Activated T-helper 17 cell treated with anti-CD3 and anti-CD28 coated beads, Interleukin-2, amount 50 U/mL, for 72 hours (primary cell): ENCODE measurements around the gene HOXA9. TPM values are rescaled to one million over a fixed set of nuclear protein-coding genes. Genes with fewer than 3 reads are reported as not detected.

Experiments
- ATAC-seq: fragments of 150-1000 bp; cut with Tn5 transposase; replicated peaks from 2 replicates; pipeline ENCODE4 v1.10.0; 2021; ENCODE audit warnings: mild to moderate bottlenecking, moderate library complexity
- H3K27ac Mint-ChIP-seq: one replicate; pipeline ENCODE4 v1.8.0; 2022; ENCODE audit warnings: mixed read lengths
- H3K27me3 Mint-ChIP-seq: one replicate; pipeline ENCODE4 v1.8.0; 2022; ENCODE audit warnings: mixed read lengths
- H3K36me3 Mint-ChIP-seq: one replicate; pipeline ENCODE4 v1.8.0; 2022; ENCODE audit warnings: low read depth, mild to moderate bottlenecking, mixed read lengths
- H3K4me1 Mint-ChIP-seq: one replicate; pipeline ENCODE4 v1.8.0; 2022; ENCODE audit warnings: mixed read lengths
- H3K4me3 Mint-ChIP-seq: one replicate; pipeline ENCODE4 v1.8.0; 2022; ENCODE audit warnings: mild to moderate bottlenecking, mixed read lengths
- H3K9me3 Mint-ChIP-seq: one replicate; pipeline ENCODE4 v1.8.0; 2022; ENCODE audit warnings: mixed read lengths
- total RNA-seq, 2 donors: library from RNA; stranded (reverse); gene quantifications; one replicate each; pipeline ENCODE4 v1.2.3, GENCODE V29; 2022

The HOXA9 gene
- not detected for total RNA-seq

DNA sequence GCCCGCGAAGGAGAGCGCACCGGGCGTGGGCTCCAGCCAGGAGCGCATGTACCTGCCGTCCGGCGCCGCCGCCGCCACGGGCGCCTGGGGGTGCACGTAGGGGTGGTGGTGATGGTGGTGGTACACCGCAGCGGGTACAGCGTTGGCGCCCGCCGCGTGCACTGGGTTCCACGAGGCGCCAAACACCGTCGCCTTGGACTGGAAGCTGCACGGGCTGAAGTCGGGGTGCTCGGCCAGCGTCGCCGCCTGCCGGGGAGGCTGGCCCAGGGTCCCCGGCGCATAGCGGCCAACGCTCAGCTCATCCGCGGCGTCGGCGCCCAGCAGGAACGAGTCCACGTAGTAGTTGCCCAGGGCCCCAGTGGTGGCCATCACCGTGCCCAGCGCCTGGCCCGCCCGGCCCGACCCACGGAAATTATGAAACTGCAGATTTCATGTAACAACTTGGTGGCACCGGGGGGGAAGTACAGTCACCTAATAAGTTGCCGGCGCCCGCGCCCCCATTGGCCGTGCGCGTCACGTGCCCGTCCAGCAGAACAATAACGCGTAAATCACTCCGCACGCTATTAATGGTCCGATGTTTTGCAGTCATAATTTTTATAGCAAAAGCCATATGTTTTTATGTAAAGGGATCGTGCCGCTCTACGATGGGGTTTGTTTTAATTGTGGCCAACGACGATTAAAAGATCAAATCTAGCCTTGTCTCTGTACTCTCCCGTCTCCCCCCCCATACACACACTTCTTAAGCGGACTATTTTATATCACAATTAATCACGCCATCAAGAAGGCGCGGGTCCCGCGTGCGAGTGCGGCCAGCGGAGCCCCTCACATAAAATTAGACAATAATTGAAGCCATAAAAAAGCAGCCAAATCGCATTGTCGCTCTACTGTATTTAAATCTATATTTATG lies at the start of gene HOXA9:
Gene HOXA9 (minus strand): TSS at position 449 of the 907 bp plus-strand sequence. CDS start 80 bp downstream, at position 369.
- Mint-ChIP-seq H3K4me1 (peaks cover 10% of the 10 kb centered on the region), H3K27ac (no peak within 1 kb of the TSS), H3K4me3 (peak within 1 kb of the TSS; percentile 25), H3K27me3 (peaks cover 51% of the 10 kb centered on the region), H3K36me3 (peaks cover 15% of the 10 kb centered on the region), H3K9me3 (no peaks in the 10 kb centered on the region)
- ATAC-seq: no peak

DNA sequence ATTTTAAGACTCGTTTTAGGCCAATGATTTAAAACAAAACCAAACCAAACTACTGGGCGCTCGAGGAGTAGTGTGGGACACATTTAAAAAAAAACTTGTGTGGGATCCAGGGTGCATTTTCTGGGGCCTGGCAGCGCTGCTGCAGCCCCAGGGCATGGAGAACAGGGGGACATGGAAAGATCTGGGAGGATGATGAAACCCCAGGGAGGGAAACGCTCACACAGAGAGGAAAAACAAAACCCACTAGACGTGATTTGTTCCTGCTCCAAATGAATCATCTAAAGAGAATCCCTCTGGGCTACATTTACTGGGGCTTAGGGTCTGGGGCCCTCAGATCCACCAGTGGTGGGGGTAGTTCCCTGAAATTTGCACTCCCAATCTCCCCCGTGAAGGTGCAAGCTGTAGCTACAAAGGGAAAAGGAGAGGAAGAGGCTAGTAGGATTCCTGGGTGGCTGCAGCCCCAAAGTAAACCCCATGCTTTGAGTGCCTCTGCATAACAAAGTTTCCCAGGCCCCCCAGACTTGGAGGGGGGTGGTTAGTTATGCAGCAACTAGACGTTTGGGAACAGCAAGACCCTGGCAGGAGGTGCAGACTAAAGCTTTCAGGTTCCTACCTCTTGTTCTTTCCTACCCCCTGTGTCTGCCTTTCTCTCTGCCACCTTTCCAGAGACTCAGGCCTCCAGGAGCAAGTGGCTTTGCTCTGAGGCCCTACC lies 49.1 kb upstream of the HOXA9 start:
- H3K4me1 Mint-ChIP-seq: no peaks in the 10 kb centered on the region
- no peak overlapping the region for H3K27ac Mint-ChIP-seq
- ATAC-seq: no peak
- peaks cover 65% of the 10 kb centered on the region for H3K27me3 Mint-ChIP-seq
- H3K36me3 Mint-ChIP-seq: no peaks in the 10 kb centered on the region
- H3K4me3 Mint-ChIP-seq: no peak overlapping the region
- H3K9me3 Mint-ChIP-seq: no peaks in the 10 kb centered on the region

DNA sequence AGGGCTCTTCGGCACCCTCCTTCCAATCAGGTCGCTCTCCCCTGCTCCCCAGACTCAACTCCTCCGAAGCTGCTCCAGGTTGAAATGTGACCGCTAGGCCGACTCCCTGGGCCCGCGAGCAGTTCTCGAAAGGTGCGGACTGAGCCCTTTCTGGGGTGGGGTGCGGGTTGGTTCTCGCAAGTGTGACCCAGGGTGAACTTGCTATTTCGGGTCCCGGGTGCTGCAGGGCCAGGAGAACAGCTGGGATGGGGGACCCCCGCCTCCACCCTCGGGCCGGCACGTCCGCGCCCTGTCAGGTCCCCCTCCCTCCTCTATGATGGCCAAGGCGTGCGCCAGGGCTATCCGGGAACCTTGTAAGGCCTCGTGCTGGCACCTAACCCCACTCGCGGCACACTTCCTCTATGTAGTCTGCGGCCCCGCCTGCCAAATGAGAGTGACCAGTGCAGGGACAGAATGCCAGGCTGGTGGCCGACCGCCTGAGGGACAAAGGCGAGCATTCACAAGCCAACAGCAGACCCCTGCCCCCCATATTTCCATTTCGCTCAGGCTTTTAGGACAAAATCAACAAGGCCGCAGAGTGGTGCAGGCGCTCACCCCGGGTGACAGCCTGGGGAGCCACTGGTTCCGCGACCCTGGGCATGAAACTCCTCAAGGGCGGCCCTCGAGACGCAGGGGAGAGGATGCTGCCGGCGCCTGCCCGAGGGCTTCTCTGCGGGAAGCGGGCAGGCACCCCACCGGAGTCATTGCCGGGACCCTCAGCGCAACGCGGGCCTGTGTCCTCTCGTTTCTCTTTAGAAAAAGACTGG lies 48.3 kb upstream of the HOXA9 start:
- Mint-ChIP-seq H3K36me3 (no peaks in the 10 kb centered on the region), H3K9me3 (no peaks in the 10 kb centered on the region), H3K4me1 (no peaks in the 10 kb centered on the region), H3K4me3 (no peak overlapping the region), H3K27ac (no peak overlapping the region), H3K27me3 (peaks cover 67% of the 10 kb centered on the region)
- ATAC-seq: no peak

DNA sequence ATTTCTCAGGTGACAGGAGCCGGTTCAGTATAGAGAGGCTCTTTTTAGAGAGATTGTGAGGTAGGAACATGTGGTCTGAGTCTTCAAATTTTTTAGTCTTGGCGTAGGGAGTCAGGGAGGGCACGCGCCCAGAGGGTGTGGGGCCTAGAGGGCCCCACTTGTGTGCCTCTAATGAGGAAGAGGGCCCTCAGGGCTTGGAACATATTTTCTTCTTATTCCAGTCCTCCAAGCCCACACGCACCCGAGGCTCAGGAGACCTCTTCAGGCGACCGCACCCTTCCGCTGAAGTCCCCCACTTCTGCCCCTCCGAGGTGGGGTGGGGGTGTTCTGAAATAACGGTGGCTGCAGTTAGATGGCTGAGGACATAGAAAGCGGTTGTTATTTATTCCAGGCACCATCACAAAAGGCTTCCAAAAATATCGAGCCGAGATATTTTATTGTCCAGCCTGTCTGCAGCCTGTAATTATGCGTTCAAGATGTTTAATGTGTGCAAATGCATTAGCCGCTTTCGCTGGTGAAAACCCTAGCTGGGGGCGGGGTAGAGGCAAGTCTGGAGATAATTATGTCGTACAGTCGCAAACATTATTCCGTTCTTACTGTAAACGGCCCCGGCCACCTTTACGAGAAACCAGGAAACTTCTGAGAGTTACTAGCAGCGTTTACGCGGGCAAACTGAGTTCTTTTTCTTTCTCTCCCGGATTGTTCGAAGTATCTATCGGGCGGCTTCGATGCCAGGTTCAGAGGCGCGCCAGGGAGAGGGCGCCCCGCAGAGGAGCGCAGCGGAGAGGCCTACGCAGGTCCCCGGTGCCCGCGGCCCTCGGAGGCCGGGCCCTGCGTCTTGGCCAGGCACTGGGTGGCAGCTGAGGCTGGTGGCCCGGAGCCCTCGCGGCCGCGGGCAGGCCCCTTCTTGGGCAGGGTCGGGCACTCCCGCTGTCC lies 47.4 kb upstream of the HOXA9 start:
- Mint-ChIP-seq H3K4me3 (no peak overlapping the region), H3K4me1 (no peaks in the 10 kb centered on the region)
- no peak for ATAC-seq

DNA sequence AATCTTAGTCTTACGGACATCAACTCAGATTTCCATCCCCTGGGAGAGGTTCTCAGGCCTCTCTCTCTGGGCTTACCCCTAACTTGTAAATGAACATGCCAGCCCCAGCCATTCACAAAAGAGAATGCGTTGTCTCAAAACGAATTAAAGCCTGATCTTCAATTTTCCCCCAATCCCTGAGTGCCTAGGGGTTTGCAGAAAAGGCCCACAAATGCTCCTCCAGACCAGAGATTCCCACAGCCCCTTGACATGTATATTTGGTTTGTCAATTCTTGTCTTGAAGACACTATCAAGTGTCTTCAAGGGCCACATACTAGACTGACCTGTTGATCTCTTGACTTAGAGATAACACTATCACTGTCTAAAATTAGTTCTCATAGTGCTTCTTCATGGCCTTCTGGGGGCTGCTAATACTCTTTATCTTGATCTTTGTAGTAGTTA lies 46.4 kb upstream of the HOXA9 start:
- Mint-ChIP-seq H3K27me3 (peaks cover 73% of the 10 kb centered on the region), H3K4me3 (no peak overlapping the region), H3K9me3 (no peaks in the 10 kb centered on the region), H3K27ac (no peak overlapping the region), H3K4me1 (no peaks in the 10 kb centered on the region), H3K36me3 (no peaks in the 10 kb centered on the region)
- no peak for ATAC-seq

More for the DNA sequence above, 47.4 kb upstream of the HOXA9 start:
- H3K27me3 Mint-ChIP-seq: peaks cover 70% of the 10 kb centered on the region
- no peaks in the 10 kb centered on the region for H3K36me3 Mint-ChIP-seq
- no peaks in the 10 kb centered on the region for H3K9me3 Mint-ChIP-seq
- no peak overlapping the region for H3K27ac Mint-ChIP-seq

DNA sequence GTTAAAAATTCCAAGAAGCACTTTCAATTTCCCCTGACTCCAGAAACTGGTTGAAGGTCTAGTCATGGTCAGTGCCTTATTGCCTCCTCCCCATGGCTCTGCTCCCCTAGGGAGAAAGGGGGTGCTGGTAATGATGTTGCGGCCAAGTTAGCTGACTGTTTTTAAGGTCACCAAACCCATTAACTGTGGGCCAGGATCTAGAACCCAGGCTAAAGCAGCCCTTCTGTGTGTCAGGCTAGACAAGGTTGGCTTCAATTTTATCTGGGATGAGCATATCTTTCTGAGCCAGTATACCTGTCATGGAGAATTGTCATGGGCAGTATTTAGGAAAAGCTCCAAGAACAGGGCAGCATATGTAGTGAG lies 45.7 kb upstream of the HOXA9 start:
- H3K4me3 Mint-ChIP-seq: no peak overlapping the region
- peaks cover 76% of the 10 kb centered on the region for H3K27me3 Mint-ChIP-seq
- ATAC-seq: no peak
- no peaks in the 10 kb centered on the region for H3K36me3 Mint-ChIP-seq
- no peak overlapping the region for H3K27ac Mint-ChIP-seq
- H3K4me1 Mint-ChIP-seq: peaks cover under 1% of the 10 kb centered on the region
- no peaks in the 10 kb centered on the region for H3K9me3 Mint-ChIP-seq

- peaks cover 76% of the 10 kb centered on the region for H3K27me3 Mint-ChIP-seq
- H3K9me3 Mint-ChIP-seq: no peaks in the 10 kb centered on the region
- no peak overlapping the region for H3K27ac Mint-ChIP-seq
- H3K36me3 Mint-ChIP-seq: no peaks in the 10 kb centered on the region
- peaks cover 5% of the 10 kb centered on the region for H3K4me1 Mint-ChIP-seq
- ATAC-seq: peak; percentile 45
- H3K4me3 Mint-ChIP-seq: peak overlapping the region; percentile 40
Observed at GRCh38 chr7:27210441-27211083, 45.2 kb upstream of the HOXA9 start.

DNA sequence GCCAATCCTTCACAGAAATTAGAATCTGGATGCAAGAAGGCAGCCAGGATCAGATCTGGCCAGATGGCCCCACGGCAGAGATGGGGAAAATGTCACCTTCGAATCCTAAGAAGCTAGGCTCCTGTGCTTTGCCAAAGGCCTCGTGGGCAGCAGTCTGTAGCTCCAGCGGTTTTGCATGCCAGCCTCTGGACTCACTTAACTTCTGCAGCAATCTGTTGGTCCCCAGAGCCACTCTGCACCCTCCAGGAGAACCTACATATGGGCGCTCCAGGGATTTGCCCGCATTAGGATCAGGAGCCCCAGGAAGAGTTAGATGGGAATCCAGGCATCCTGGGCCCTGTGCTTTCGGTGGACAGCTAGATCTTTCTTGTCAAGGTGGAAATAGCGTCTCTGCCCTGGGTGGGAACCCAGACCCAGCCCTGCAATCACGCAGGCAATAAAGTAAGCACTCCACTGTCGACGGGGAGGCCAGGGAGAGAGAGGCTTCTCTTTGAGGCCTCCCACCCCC lies 44.6 kb upstream of the HOXA9 start:
- peaks cover 5% of the 10 kb centered on the region for H3K4me1 Mint-ChIP-seq
- no peaks in the 10 kb centered on the region for H3K9me3 Mint-ChIP-seq
- no peak for ATAC-seq
- H3K4me3 Mint-ChIP-seq: peak overlapping the region; percentile 40
- no peaks in the 10 kb centered on the region for H3K36me3 Mint-ChIP-seq
- H3K27me3 Mint-ChIP-seq: peaks cover 72% of the 10 kb centered on the region
- H3K27ac Mint-ChIP-seq: no peak overlapping the region

- Mint-ChIP-seq H3K27me3 (peaks cover 74% of the 10 kb centered on the region), H3K4me1 (peaks cover 5% of the 10 kb centered on the region), H3K4me3 (no peak overlapping the region), H3K9me3 (no peaks in the 10 kb centered on the region), H3K36me3 (no peaks in the 10 kb centered on the region), H3K27ac (no peak overlapping the region)
- ATAC-seq: no peak
Observed at GRCh38 chr7:27208998-27209397, 43.7 kb upstream of the HOXA9 start.

DNA sequence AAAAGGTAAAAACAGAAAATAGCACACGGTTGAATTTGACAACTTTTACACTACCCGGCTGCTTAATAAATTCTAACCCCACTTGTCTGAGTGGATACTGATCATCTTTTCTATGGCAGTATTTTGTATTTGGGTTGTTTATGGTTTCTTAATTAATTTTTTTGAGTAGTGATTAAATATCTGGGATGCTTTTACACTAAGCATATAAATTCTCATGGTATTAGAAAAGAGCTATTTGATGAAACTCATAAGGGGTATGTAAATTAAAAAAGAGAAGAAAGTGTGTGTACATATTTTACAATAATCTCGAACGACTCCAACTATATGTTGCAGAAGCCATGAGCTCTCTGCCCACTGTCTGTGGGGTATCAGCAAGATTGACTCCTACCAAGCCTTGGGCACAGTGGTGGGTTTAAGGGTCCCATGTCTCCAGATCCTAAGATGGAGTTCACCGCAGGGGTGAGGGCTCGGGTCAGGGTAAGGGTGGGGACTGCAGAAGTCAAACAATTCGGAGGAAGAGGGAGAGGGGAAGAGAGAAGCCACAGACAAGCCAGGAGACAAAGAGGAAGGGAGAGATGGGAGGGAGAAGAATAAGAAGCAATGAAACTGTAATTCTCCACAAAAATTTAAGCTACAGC lies 42.1 kb upstream of the HOXA9 start:
- H3K4me1 Mint-ChIP-seq: peaks cover 5% of the 10 kb centered on the region
- ATAC-seq: no peak
- H3K27ac Mint-ChIP-seq: no peak overlapping the region
- peaks cover 81% of the 10 kb centered on the region for H3K27me3 Mint-ChIP-seq
- no peaks in the 10 kb centered on the region for H3K36me3 Mint-ChIP-seq
- no peak overlapping the region for H3K4me3 Mint-ChIP-seq
- H3K9me3 Mint-ChIP-seq: no peaks in the 10 kb centered on the region

GRCh38 chr7:27205325-27206280 lies 40.3 kb upstream of the HOXA9 start:
- Mint-ChIP-seq H3K27ac (no peak overlapping the region), H3K27me3 (peaks cover 81% of the 10 kb centered on the region), H3K36me3 (peaks cover 5% of the 10 kb centered on the region), H3K9me3 (no peaks in the 10 kb centered on the region), H3K4me1 (peaks cover 15% of the 10 kb centered on the region), H3K4me3 (no peak overlapping the region)
- no peak for ATAC-seq

- H3K4me3 Mint-ChIP-seq: no peak overlapping the region
- no peak overlapping the region for H3K27ac Mint-ChIP-seq
- H3K9me3 Mint-ChIP-seq: no peaks in the 10 kb centered on the region
- ATAC-seq: no peak
- H3K27me3 Mint-ChIP-seq: peaks cover 79% of the 10 kb centered on the region
- peaks cover 6% of the 10 kb centered on the region for H3K36me3 Mint-ChIP-seq
- H3K4me1 Mint-ChIP-seq: peaks cover 16% of the 10 kb centered on the region
Observed at GRCh38 chr7:27204851-27205322, 39.5 kb upstream of the HOXA9 start.
